GM23338 (cell line): Measurements from ENCODE around the gene TWSG1.

ENCODE experiments used
- POLR2AphosphoS5 ChIP-seq: IDR thresholded peaks from 2 replicates; pipeline ENCODE4 v1.6.1; 2016; ENCODE audit warnings: antibody characterized with exemption, low read depth
- TF ChIP-seq, protein P1 (sequence below): IDR thresholded peaks from one replicate; pipeline ENCODE4 v1.6.1; 2018; ENCODE audit warnings: antibody characterized with exemption; ENCODE audit not compliant: unreplicated experiment

DNA sequence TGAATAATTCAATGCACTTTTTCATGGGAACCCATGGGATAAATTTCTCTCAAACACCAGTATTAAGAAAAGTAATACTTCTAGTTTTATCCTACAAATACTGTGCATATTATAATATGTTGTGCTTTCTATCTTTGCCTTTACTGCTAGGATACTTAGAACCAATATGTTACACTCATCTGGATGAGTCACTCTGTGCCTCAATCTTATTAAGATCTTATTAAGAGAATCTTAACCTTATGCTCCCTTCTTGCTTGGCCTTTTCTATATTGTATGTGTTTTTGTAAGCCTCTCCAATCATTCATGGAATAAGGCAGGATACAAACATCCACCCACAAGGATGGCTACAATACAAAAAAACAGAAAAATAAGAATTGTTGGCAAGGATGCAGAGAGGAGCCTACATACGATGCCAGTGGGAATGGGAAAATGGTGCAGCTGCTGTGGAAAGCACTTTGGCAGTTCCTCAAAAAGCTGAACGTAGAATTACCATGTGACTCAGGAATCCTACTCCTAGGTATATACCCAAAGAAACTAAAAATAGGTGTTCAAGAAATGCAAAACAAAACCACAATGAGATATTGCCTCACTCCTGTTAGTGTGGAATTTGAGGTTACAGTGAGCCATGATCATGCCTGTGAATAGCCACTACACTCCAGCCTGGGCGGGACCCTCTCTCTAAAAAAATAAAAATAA, 10.7 kb upstream of the TWSG1 start:
- TF ChIP-seq POLR2AphosphoS5, result no peak
- TF ChIP-seq, protein P1, sequence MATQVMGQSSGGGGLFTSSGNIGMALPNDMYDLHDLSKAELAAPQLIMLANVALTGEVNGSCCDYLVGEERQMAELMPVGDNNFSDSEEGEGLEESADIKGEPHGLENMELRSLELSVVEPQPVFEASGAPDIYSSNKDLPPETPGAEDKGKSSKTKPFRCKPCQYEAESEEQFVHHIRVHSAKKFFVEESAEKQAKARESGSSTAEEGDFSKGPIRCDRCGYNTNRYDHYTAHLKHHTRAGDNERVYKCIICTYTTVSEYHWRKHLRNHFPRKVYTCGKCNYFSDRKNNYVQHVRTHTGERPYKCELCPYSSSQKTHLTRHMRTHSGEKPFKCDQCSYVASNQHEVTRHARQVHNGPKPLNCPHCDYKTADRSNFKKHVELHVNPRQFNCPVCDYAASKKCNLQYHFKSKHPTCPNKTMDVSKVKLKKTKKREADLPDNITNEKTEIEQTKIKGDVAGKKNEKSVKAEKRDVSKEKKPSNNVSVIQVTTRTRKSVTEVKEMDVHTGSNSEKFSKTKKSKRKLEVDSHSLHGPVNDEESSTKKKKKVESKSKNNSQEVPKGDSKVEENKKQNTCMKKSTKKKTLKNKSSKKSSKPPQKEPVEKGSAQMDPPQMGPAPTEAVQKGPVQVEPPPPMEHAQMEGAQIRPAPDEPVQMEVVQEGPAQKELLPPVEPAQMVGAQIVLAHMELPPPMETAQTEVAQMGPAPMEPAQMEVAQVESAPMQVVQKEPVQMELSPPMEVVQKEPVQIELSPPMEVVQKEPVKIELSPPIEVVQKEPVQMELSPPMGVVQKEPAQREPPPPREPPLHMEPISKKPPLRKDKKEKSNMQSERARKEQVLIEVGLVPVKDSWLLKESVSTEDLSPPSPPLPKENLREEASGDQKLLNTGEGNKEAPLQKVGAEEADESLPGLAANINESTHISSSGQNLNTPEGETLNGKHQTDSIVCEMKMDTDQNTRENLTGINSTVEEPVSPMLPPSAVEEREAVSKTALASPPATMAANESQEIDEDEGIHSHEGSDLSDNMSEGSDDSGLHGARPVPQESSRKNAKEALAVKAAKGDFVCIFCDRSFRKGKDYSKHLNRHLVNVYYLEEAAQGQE, result no peak
